ENCODE data around the gene TRAF7.

Gene TRAF7

GRCh38 chr16:2148714-2149629, 6.6 kb upstream of the TRAF7 start:
- no peak for DNase-seq

DNA sequence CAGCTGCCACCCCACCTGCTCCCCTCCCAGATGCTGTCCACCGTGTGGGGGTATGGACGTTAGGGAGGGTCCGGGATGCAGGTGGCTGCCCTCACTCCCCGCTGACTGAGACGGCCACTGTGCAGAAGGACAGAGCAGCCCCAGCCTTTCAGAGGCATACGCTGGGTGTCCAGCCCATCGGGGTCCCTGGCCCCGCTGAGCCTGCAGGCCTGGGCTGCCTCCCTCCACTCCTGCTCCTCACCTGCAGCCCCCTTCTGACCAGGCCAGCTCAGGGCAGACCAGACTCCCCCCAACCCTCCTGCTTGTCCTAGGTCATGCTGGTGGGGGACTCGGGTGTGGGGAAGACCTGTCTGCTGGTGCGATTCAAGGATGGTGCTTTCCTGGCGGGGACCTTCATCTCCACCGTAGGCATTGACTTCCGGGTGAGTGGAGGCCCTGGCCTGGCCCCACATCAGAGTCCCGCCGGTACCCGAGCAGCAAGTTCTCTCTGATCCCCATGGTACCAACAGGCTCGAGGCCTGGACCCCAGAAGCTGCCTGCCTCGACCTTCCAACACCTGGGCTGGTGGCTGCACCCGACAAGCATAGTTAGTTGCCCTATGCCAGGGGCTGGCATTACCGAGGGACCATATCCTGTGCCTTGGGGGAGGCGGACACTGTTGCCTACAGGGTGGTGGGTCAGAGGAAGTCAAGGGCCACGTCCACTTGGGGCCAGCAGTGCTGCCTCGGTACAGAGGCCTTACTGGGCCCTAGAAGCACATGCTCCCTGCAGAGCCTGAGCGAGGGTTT, 5.8 kb upstream of the TRAF7 start:
- no peak for DNase-seq

DNA sequence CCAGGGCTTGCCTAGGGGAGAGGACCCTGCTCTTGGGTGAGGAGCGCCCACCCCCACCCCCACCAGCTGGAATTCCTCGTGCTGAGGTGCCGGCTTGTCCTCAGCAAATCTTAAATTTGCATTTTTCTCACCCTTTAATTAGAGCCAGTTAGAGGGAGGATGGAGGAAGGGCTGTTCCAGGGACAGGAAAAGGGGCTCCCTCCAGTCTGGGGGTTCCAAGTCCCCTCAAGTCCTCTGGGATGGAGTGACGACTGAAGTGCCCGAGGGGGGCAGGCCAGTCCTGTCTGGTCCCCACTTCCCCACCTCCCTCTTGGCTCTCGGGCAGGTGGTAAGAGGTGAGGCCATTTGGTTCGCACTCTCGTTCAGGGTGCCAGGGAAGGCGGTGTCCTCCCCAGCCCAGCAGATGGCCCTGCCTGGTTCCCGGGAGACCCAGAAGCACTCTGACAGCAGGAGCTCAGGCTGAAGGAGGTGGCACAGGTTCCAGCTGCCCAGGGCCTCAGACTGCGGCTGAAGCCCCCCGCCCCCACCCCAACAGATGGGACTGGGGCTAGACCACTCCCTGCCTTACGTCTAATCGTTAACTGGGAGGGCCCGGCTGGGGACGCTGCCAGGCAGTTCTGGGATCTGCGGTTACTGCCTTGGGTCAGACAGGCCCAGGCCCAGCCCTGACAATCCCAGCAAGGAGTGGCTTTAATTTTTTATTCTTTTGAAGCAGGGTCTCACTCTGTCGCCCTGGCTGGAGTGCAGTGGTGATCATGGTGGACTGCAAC, 5.0 kb upstream of the TRAF7 start:
- DNase-seq = no peak

DNA sequence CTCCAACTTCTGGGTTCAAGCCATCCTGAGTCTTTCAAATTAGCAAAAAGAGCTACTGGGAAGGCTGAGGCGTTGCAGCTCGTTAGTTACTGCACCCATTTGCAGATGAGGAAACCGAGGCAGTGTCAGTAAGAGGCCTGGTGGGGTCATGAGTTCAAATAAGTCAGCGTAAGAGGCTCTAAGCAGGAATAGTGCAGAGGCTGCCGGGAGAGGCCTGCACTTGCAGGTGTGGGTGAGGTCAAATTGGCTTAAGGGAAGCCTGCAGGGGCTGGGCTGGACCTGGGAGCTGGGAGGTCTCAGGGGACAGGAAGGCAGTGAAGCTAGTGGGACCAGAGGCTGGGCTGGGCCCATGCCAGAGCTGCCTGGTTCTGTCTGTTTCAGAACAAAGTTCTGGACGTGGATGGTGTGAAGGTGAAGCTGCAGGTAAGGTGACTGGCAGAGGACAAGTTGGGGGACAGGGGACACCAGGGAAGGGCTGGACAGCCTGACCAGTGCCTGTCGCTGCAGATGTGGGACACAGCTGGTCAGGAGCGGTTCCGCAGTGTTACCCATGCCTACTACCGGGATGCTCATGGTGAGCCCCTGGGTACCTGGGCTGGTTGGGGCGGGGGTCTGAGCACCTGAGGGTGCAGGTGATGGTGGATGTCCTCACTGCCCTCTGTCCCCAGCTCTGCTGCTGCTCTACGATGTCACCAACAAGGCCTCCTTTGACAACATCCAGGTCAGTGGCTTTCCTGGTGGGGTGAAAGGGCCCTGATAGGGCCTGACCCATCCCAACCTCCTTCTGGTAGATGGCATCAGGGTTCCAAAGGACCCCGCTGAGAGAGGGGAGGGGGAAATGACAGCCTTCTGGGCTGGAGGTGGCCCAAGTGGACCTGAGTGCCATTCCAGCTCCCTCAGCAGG, 4.1 kb upstream of the TRAF7 start:
- no peak for DNase-seq

- DNase-seq = no peak
Observed at GRCh38 chr16:2152695-2153506, 2.7 kb upstream of the TRAF7 start.

- no peak for DNase-seq
Observed at GRCh38 chr16:2154533-2155090, 970 bp upstream of the TRAF7 start.

GRCh38 chr16:2155977-2156848, 631 bp downstream of the TRAF7 start:
- DNase-seq = no peak

GRCh38 chr16:2156849-2157224, 1.3 kb downstream of the TRAF7 start:
- DNase-seq = no peak

DNA sequence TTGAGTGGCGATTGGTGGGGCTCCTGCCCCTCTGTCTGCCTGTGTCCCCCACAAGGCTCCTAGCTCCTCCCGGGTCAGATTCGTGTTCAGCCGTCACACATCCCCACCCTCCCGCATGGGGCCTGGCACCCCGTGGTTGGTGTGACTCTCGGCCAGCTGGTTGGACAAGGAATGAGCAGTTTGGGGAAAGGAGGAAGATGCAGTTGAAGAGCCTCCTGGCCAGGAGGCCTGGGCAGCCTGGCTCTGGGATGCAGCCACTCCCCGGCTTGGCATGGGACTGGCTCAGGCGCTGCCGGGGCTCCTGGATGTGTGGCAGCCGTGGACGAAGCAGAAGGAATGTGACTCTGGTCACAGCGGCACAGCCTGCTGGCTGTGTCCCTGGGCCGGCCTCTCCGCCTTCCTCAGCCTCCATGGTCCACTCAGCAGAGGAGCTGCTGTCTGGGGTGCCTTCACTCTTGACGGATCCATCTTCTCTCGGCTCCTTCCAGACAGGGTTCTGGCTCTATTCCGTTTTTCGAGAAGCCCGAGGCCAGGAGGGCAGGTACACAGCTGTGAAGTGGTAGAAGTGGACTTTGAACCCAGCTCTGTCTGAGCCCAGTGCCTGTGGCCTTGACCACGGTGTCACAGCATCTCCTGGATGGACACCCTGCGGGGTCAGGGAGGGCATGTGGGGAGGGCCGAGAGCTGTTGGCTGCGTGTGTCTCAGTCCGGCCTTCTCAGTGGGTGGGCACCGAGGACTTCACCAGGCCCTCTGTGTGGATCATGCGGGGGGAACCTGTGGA, 2.1 kb downstream of the TRAF7 start:
- DNase-seq = no peak

DNA sequence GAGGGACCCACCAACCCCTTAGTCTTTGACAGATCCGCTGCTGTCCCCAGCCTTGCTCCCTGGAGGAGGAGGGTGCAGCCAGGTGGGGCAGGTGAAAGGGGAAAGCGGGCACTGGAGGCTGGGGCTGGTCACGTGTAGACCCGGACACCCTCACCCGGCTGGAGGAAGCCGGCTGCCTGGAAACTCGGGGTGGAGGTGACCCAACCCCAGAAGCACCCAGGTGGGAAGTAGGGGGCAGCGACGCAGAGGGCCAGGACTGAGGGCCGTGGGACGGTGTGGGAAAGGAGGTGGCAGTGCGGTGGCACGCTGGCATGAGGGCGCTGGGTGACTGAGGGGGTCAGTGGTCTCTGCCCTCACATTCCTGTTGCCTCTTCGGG, 2.7 kb downstream of the TRAF7 start:
- no peak for DNase-seq

- no peak for DNase-seq
Observed at GRCh38 chr16:2159175-2159838, 3.7 kb downstream of the TRAF7 start.

DNA sequence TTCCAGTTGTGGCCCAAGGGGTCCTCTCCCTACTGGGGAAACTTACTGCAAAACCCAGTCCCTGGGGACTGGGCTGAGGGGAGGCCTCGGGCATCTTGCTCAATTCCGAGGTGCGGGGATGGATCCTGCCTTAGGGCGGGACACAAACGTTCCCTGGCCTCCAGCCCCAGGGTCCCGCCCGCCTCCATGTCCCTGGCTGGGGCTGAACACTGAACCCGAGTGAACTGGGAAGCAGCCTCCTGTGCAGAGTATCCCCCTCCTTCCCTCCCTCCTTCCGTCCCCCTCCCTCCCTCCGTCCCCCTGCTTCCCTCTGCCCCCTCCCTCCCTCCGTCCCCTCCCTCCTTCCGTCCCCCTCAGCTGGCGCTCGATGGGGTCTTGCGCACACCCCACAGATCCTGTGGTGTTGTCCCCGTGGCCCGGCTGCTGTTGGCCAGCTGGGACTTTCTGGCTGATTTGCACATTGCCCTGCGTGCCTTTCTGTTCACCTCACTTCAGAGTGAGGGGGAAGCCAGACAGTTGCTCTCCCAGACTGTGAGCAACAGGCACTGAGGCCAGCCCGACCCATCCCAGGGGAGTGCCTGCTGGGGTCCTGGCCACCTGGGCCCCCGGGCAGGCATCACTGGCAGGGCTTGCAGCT, 5.5 kb downstream of the TRAF7 start:
- DNase-seq = no peak

DNA sequence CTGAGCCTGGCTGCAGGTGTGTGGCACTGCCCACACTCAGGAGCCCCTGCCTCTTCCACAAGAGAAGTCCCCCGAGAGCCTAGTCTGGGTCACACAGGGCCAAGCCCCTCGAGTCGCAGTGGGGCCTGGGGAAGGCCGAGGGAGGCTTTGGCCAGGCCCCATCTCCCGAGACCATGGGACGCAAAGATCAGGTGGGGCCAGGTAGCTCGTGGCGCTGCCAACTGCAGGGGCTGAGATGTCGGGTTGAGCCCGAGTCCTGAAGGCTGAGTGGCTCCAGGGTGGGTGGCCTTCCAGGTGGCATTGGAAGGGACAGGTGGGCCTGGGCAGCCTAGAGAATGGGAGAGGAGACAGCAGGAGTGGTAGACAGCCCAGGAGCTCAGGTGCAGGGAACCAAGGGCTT, 6.3 kb downstream of the TRAF7 start:
- no peak for DNase-seq

DNA sequence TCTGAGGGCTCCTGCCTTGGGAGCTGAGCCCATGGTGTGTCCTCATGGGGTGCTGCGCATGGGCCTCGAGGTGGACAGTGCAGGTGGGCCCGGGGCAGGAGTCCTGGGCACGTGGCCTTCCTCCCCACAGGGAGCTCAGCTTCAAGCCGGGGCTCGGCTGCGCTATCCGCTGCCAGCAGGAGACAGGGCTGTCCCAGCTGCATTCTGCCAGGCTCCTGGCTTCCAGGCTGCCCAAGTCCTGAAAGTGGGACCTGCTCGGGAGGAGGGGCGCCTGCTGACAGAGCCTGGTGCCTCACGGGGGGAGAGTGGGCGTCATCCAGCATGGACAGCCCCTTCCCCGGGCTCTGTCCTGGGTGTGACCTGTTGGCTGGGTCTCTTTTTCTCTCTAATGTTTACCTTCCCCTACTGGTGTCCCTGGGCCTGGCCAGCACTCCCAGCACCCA, 7.1 kb downstream of the TRAF7 start:
- DNase-seq = no peak

DNA sequence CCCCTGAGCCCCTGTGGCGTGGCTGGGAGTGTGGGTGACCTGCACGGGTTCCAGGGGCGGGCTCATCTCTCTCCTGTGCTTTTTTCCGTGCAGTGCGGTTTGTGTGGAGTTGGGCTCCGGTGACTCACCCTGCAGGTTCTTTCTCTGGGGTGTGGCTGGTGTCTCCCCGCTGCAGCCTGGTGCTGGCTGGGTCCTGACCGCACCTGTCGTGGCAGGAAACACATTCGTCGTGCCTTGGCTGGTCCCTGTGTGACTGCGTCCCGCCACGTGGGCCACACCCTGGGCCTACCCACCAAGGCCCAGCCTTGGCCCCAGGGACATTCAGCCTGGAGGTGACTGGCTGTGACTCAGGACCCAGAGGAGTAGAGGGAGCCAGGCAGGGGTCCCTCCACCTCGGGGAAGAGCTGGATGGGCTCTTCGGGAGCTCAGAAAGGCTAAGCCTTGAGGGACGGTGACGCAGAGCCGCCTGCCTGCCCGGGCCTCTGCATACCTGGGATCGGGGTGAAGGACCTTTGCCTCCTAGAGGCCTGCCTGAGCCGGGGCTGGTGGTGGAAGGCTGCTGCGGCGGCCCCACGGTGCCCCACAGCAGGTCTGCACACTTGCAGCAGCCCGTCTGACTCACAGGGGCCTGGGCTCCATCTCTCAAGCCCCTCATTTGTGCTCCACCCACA, 7.8 kb downstream of the TRAF7 start:
- DNase-seq = no peak

DNA sequence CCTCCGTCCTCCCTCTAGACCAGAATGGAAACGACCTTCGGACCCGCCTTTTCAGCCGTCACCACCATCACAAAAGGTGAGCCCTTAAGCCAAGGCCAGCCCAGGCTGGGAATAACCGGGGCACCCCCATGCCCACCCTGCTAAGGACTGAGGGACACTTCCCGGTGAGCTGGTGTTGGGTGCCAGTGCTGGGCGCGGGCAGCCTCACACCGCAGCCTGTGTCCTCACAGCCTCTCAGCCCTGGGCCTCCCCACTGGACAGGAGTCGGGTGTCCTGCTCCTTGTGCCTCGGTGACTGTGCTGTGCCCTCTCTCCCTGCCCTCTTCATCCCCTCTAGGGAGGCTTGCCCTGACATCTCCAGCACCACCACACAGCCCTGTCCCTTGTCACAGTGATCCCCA, 10.3 kb downstream of the TRAF7 start:
- DNase-seq = no peak

DNA sequence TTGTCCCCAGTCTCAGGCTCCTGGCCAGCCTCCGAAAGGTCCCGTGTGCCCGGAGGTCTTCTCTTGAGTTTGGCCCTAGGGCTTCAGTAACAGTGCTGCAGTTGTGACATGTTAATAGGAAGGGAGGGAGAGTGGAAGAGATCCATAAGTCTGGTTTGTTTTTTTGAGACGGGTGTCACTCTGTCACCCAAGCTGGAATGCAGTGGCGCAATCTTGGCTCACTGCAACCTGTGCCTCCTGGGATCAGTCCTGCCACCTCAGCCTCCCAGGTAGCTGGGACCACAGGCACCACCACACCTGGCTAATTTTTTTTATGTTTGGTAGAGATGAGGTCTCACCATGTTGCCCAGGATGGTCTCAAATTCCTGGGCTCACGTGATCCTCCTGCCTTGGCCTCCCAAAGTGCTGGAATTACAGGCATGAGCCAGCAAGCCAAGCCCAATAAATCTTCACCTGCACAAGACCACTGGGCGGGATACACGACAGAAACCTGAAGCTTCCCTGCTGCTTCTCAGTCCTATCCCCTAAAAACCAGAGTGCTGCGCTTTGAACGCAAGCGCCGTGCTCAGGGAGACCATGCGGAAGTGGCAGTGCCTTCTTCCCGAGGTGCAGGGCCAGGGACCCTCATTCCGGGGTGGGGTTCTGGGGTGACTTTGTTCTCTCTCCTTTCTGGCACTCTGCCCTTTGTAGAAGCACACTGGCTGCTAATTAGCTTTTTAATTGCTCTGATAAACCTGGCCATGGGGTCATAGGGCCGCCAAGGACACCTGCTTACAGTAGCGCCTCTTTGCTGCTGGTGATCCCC, 10.9 kb downstream of the TRAF7 start:
- DNase-seq = no peak

All from activated CD4-positive, alpha-beta T cell treated with anti-CD3 and anti-CD28 coated beads for 4 hours (primary cell).